HepG2 (cell line): Measurements from ENCODE around the gene DHX8. TPM values are rescaled to one million over a fixed set of nuclear protein-coding genes. Genes with fewer than 3 reads are reported as not detected.

Source experiments
- ELF1 ChIP-seq: sonication (generic); formaldehyde crosslinking; IDR thresholded peaks from 2 replicates; pipeline ENCODE4 v1.4.0; 2020; ENCODE audit warnings: missing genetic modification reagents
- FOXC1 ChIP-seq: sonication (generic); formaldehyde crosslinking; IDR thresholded peaks from 2 replicates; pipeline ENCODE4 v1.8.0; 2022; ENCODE audit warnings: mild to moderate bottlenecking, missing genetic modification reagents, borderline replicate concordance
- HIVEP1 ChIP-seq: sonication (generic); formaldehyde crosslinking; IDR thresholded peaks from 2 replicates; pipeline ENCODE4 v1.4.0; 2020; ENCODE audit warnings: mild to moderate bottlenecking, missing genetic modification reagents
- NFE2 ChIP-seq: sonication (generic); formaldehyde crosslinking; IDR thresholded peaks from 2 replicates; pipeline ENCODE4 v1.4.0; 2020; ENCODE audit warnings: missing genetic modification reagents
- PCBP2 ChIP-seq: fragments of 200-400 bp; formaldehyde crosslinking; optimal IDR thresholded peaks from 2 replicates; pipeline ENCODE3; 2018; ENCODE audit warnings: low read length, low read depth; ENCODE audit not compliant: poor library complexity, severe bottlenecking
- SALL2 ChIP-seq: sonication (generic); formaldehyde crosslinking; IDR thresholded peaks from 2 replicates; pipeline ENCODE4 v1.8.1; 2023; ENCODE audit warnings: mild to moderate bottlenecking, missing genetic modification reagents, inconsistent platforms
- SATB2 ChIP-seq: sonication (generic); formaldehyde crosslinking; IDR thresholded peaks from 2 replicates; pipeline ENCODE4 v1.5.0; 2020; ENCODE audit warnings: missing genetic modification reagents
- ZBTB38 ChIP-seq: sonication (generic); formaldehyde crosslinking; IDR thresholded peaks from 2 replicates; pipeline ENCODE4 v1.5.1; 2020; ENCODE audit warnings: mild to moderate bottlenecking, missing genetic modification reagents
- ZBTB8A ChIP-seq: sonication (generic); formaldehyde crosslinking; IDR thresholded peaks from 2 replicates; pipeline ENCODE4 v1.4.0; 2020; ENCODE audit warnings: mild to moderate bottlenecking, low read depth, missing genetic modification reagents, borderline replicate concordance
- ZMYM3 ChIP-seq: sonication (generic); formaldehyde crosslinking; IDR thresholded peaks from 2 replicates; pipeline ENCODE4 v1.5.1; 2020; ENCODE audit warnings: mild to moderate bottlenecking, missing genetic modification reagents
- ZNF142 ChIP-seq: sonication (generic); formaldehyde crosslinking; IDR thresholded peaks from 2 replicates; pipeline ENCODE4 v1.4.0; 2020; ENCODE audit warnings: missing genetic modification reagents
- ZNF282 ChIP-seq: fragments of 450-650 bp; IDR thresholded peaks from 2 replicates; pipeline ENCODE4 v1.6.1; 2018; ENCODE audit not compliant: partially characterized antibody
- ZNF329 ChIP-seq: sonication (generic); formaldehyde crosslinking; IDR thresholded peaks from 2 replicates; pipeline ENCODE4 v1.9.0; 2021; ENCODE audit warnings: low read depth, mild to moderate bottlenecking, missing genetic modification reagents
- ZNF354B ChIP-seq: sonication (generic); formaldehyde crosslinking; IDR thresholded peaks from 2 replicates; pipeline ENCODE4 v1.8.0; 2022; ENCODE audit warnings: mild to moderate bottlenecking, missing genetic modification reagents
- ZNF530 ChIP-seq: sonication (generic); formaldehyde crosslinking; IDR thresholded peaks from 2 replicates; pipeline ENCODE4 v1.5.0; 2020; ENCODE audit warnings: low read depth, mild to moderate bottlenecking, missing genetic modification reagents
- ZNF546 ChIP-seq: sonication (generic); formaldehyde crosslinking; conservative IDR thresholded peaks from 2 replicates; pipeline ENCODE4 v1.8.1; 2023; ENCODE audit warnings: mild to moderate bottlenecking, missing genetic modification reagents
- ZNF710 ChIP-seq: sonication (generic); formaldehyde crosslinking; IDR thresholded peaks from 2 replicates; pipeline ENCODE4 v1.5.0; 2020; ENCODE audit warnings: mild to moderate bottlenecking, missing genetic modification reagents, borderline replicate concordance
- ZNF747 ChIP-seq: sonication (generic); formaldehyde crosslinking; IDR thresholded peaks from 2 replicates; pipeline ENCODE4 v1.8.1; 2023; ENCODE audit warnings: missing genetic modification reagents, mild to moderate bottlenecking, borderline replicate concordance
- ZSCAN29 ChIP-seq: sonication (generic); formaldehyde crosslinking; conservative IDR thresholded peaks from 2 replicates; pipeline ENCODE4 v1.4.0; 2020; ENCODE audit warnings: mild to moderate bottlenecking, missing genetic modification reagents
- ZZZ3 ChIP-seq: sonication (generic); formaldehyde crosslinking; IDR thresholded peaks from 2 replicates; pipeline ENCODE4 v1.4.0; 2020; ENCODE audit warnings: missing genetic modification reagents, mild to moderate bottlenecking, borderline replicate concordance
- polyA plus RNA-seq, 8 experiments: library from polyadenylated mRNA; depleted of rRNA in 3 of 8; stranded (reverse) in 7 of 8; unstranded in 1 of 8; fragments of >200 nt; fragmentation: Illumina TruSeq in 4 of 8; extraction: Trizol in 4 of 8; gene quantifications; 2 replicates each; pipeline versions ENCODE4 v1.2.1 to v1.2.3, GENCODE V29; 2011 to 2016; ENCODE audit warnings: low read depth in 4 of 8, missing spikeins in 1 of 8, mixed read lengths in 1 of 8; ENCODE audit not compliant: insufficient read depth in 1 of 8
- total RNA-seq, 5 experiments: library from RNA; depleted of rRNA; stranded (reverse); fragments of >200 nt; fragmentation: Illumina TruSeq; extraction: Trizol; gene quantifications; 2 replicates each; pipeline ENCODE4 v1.2.3, GENCODE V29; 2016; ENCODE audit warnings: low read depth in 1 of 5
- TF ChIP-seq, protein P1 (sequence below): sonication (generic); formaldehyde crosslinking; IDR thresholded peaks from 2 replicates; pipeline ENCODE4 v1.5.1; 2020; ENCODE audit warnings: missing genetic modification reagents, mild to moderate bottlenecking, borderline replicate concordance

Gene DHX8
- total and polyA plus RNA-seq, 2 of the 13 experiments (the other 11 are each of a cell fraction or from before 2014, with no cell fraction given), result 24.8 to 48.9 TPM

DNA sequence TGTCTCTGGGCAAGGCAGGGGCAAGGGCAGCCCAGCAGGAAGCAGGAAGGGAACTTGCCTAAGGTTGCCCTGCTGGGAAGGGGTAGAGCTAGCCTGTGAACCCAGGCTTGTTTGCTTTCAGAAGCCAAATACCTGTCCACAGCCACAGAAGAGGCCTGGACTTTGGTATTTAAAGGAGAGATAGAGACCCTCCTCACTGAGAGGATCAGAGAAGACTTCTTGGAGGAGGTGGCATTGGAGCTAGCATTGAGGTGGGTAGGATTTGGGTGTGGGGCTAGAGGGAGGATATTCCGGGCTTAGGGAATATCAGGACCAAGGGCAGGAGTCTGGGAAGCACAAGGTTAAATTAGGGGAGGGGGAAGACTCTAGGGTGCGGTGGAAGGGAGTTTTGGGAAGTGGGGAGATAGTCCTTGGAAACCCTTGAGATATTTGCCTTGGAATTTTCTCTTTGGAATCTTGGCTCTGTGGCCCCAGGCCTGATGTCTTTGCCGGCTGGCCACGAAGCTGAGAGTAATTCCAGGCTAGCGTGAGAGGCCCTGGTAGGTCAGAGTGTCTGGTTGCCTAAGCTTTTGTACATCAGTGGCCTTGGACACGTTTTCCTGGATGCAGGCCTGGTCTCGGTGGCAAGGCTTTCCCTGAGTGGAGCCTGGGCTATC is 75.5 kb downstream of the DHX8 start (continued):
- peak; percentile 46; the same call in 1 of the 2 replicates for TF ChIP-seq ZNF710 (CRISPR knock-in tag)
- no peak for TF ChIP-seq FOXC1
- TF ChIP-seq, protein P1, sequence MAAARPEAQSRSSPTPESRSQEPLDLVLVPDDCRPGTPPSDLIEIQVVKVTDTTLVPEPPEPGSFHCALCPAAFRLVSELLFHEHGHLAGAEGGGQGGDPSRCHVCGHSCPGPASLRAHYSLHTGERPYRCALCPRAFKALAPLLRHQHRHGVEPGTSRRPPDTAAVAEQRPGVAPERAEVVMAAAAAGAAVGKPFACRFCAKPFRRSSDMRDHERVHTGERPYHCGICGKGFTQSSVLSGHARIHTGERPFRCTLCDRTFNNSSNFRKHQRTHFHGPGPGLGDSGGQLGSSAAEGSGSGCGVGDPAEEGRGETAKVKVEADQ (CRISPR knock-in tag), result peak; percentile 6; the same call in 1 of the 2 replicates
- TF ChIP-seq HIVEP1 (CRISPR knock-in tag), result no peak; the same call in 1 of the 2 replicates
- TF ChIP-seq ZNF142 (CRISPR knock-in tag), result peak; percentile 40; the same call in 1 of the 2 replicates
- TF ChIP-seq ZNF530, result no peak
- TF ChIP-seq ZNF282, result no peak
- TF ChIP-seq ZNF546 (CRISPR knock-in tag), result no peak
- TF ChIP-seq ZBTB38 (CRISPR knock-in tag), result no peak
- no peak for TF ChIP-seq NFE2 (CRISPR knock-in tag)
- TF ChIP-seq ZMYM3 (CRISPR knock-in tag), result peak; percentile 93
- TF ChIP-seq PCBP2, result peak; percentile 37
- no peak for TF ChIP-seq ZNF329 (CRISPR knock-in tag)
- TF ChIP-seq ELF1 (CRISPR knock-in tag), result peak; percentile 57; the same call in 1 of the 2 replicates
- TF ChIP-seq ZBTB8A, result no peak
- TF ChIP-seq ZSCAN29, result 0 out of 2 replicates have a peak, but pooled peaks have one; percentile 24
- 0 out of 2 replicates have a peak, but pooled peaks have one; percentile 72 for TF ChIP-seq SALL2
- TF ChIP-seq ZNF747, result no peak
- TF ChIP-seq ZZZ3 (CRISPR knock-in tag), result no peak
- no peak for TF ChIP-seq SATB2
- no peak for TF ChIP-seq ZNF354B
